ENCODE data around the gene ANGPTL1.

Gene ANGPTL1

DNA sequence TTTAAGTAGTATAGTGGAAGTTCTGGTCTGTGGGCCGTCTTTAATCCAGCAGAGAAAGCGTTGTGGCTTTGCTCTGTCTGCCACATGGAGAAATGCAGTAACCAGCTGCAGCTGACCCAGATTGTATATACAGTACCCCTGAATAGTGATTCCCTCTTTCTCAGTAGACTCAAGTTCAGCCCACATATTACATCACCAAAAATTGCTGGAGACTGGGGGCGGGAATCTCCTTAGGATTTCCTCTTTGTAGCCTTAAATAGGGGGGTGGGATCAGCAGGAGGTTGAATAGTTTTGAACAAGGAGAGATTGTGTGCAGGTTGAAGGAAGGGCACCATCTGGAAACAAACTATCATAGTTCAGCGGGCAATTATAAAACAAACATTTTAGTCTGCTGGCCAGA, at the start of gene ANGPTL1:
TSS of gene ANGPTL1 (minus strand) at position 134 of the 400 bp plus-strand sequence. CDS start 5,301 bp downstream, outside the sequence.
- DNase-seq, result no peak

DNA sequence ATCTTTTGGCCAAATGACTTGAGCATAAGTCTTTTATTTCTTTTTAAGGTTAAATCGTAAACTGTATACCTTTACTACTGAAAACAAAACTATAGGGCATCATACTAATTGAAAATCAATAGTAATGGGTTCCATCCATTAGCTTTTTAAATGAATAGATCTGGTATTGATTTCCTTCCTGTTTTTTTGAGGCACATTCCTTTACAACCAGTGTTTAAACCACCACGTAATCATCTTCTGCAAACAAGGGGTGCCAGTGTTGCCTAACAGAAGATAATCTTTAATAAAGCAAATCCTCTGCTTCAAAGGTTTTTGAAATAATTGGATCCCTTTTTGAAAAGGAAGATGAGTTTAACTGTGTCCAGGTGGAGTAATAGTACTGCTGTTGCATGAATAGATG, 48.7 kb upstream of the ANGPTL1 start:
- DNase-seq, result no peak

DNA sequence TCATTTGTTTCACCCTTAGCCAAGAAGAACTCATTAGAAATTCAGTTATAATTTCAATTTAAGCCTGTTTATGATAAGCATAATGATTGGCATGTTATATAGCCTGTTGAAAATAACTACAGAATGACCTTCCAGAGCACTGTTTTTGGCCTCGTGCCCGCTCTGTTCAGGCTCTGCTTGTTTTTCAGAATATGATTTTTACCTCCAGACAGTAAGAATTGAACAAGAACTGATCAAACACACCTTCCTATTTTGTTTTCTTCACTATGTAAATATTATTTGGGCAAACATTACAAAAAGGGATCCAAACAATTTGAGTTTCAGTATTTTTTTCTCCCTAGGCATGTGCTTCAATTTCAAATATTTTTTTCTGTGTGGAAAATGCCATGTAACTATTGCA, 48.1 kb upstream of the ANGPTL1 start:
- no peak for DNase-seq

DNA sequence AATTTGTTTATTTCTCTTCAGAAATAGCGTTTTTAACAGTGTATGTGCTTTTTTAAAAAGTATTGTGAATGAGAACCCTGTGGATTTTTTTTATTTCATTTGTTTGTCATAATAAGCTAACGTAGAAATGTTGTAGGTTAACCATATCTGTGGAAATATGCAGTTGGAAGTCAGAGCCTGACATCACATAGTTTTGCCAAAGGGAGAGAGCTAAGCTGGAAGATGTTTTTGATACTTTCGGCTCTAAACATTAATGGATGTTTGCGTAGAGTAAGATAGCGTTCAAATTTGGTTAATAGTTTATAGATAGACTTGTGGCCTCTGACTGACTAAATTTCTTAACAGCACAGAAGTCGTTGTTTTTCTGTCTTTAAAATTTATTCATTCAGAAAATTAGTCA, 47.4 kb upstream of the ANGPTL1 start:
- no peak for DNase-seq

DNA sequence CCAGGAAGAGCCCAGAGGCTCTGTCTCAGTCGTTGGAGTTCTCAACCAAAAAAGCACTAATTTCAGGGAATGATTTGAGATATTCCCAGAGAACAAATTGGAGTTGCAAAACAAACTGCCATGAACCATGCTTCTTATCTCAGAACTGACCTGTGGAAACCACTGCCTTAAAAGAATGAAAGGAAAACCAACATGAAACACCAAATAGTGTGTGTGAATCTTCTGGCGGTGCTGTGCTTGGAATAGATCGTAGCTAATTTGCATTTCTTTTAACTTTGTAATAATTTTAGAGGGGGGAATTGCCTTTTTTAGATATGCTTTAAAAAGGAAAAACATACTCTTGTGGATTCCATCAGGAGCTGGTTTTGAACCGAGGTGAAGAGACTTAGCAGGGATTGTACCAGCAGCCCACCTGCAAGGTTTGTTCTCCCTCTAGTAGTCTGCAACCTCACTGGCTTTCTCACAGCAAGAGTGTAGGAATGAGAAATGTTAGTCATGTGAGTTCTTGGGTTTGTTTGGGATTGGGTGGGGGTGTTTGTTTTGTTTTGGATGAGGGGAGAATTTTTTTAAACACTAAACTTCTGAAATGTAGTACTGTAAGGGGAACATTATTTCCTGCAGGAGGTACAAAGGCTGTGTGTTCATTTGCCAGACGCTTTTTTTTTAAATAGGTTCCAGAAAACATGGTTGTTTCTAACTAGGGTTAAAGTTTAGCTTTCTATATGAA, 45.7 kb upstream of the ANGPTL1 start:
- no peak for DNase-seq

DNA sequence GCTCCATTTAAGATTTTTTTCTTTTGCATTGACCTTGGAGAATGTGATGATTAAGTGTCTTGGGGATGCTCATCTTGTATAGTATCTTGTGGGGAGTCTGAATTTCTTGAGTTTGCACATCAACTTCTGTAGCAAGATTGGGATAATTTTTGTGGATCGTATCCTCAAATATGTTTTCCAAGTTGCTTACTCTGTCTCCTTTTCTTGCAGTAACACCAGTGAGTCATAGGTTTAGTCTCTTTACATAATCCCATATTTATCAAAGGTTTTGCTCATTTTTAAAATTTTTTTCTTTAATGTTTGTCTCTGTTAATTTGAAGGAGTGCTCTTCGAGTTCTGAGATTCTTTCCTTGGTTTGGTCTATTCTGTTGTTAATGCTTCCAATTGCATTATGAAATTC, 41.7 kb upstream of the ANGPTL1 start:
- DNase-seq, result no peak

DNA sequence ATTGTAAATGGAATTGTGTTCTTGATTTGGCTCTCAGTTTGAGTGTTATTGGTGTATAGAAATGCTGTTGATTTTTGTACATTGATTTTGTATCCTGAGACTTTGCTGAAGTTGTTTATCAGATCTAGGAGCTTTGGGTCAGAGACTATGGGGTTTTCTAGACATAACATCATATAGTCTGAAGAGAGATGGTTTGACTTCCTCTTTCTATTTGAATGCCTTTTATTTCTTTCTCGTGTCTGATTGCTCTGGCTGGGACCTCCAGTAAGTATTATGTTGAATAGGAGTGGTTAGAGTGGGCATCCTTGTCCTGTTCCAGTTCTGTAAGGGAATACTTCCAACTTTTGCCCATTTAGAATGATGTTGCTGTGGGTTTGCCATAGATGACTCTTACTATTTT, 39.1 kb upstream of the ANGPTL1 start:
- DNase-seq, result no peak

DNA sequence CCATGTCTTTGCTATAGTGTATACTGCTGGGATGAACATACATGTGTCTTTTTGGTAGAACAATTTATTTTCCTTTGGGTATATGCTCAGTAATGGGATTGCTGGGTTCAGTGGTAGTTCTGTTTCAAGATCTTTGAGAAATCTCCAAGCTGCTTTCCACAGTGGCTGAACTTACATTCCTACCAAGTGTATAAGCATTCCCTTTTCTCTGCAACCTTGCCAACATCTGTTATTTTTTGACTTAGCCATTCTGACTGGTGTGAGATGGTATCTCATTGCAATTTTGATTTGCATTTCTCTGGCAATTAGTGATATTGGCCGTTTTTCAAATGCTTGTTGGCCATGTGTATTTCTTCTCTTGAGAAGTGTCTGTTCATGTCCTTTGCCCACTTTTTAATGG, 37.5 kb upstream of the ANGPTL1 start:
- no peak for DNase-seq

GRCh38 chr1:178901482-178902125, 30.7 kb upstream of the ANGPTL1 start:
- DNase-seq, result no peak

GRCh38 chr1:178899402-178899801, 28.5 kb upstream of the ANGPTL1 start:
- DNase-seq, result no peak

- DNase-seq, result no peak
These were observed 27.5 kb upstream of the ANGPTL1 start for GRCh38 chr1:178898401-178898800.

DNA sequence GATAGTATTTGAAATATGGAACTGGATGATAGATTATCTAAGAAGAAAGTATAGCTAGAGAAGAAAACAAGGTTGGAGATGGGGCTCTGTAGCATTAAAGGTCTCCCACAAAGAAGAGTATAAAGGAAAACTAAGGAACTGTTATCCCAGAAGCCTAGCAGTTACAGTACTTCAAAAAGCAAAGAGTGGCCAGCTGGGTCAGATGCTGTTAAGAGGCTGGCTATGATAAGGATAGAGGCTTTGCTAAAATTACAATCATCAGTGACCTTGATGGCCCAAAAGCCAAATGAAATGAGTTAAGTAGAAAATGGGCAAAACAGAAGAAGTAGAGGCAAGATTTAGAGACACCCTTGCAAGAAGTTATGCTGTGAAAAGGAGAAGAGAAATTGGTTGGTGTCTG, 25.1 kb upstream of the ANGPTL1 start:
- no peak for DNase-seq

DNA sequence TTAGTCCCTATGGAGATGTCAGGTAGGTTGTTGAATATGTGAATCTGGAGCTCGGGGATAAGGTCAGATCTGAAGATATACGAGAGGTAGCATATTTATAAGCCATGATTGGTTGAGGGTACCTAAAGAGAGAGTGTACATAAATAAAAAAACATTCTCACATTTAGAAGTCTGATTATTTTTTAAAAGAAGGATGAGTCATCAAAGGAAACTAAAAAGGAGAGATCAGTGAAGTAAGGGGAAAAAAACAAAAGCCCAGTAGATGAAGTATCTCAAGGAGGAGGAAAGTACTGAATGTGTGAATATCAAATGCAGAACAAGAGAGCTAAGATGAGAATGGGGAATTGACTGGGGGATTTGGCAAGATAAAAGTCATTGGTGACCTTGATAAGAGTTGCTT, 15.7 kb upstream of the ANGPTL1 start:
- no peak for DNase-seq

DNA sequence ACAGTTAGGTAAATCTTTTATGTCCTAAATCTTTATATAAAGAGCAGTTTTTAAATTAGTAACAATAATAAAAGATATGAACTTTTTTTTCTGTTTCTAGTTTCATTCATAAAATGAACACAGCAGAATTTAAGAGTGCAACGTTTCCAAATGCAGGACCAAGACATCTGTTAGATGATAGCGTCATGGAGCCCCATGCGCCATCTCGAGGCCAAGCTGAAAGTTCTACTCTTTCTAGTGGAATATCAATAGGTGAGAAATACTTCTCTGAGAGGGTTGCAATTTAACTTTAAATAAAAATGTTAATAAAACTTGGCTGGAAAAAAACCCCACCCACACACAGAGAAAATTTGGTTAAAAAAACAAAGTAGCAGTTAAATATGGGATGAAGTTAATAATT, 15.0 kb upstream of the ANGPTL1 start:
- DNase-seq, result no peak

GRCh38 chr1:178881950-178882349, 11.1 kb upstream of the ANGPTL1 start:
- no peak for DNase-seq

DNA sequence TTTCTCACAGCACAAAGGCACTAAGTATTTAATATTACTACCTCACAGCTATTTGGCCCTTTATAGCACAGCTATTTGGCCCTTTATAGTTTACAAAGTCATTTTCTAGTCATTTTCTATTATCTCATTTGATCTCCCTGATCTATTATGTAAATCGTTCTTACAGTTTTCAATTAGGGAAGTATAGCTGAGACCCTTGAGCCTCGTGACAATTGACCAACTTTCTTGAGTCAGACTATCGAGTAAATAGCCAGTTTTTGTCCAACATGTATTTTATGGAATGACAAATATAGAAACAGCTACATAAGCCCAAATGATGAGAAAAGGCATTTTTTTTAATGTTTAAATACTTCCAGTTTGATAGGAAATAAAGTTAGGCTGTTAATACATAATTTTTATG, 7.0 kb upstream of the ANGPTL1 start:
- no peak for DNase-seq

DNA sequence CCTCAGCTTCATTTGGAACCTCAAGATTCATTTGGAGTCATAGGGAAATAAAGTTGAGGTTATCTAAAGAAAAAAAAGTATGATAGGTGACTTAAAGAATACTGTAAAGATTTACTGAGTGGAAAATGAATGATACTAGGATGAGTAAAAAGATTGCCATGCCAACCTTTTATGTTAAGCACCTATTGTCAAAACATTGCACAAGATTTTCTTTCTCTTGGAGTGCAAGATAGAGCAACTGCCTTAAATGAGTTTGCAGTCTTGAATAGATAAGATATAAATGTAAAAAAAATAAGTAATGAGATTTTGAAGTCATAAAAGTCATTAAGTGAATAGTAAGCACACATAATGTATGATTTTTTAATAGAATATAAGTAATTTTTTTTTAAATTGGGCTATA, 5.1 kb upstream of the ANGPTL1 start:
- no peak for DNase-seq

DNA sequence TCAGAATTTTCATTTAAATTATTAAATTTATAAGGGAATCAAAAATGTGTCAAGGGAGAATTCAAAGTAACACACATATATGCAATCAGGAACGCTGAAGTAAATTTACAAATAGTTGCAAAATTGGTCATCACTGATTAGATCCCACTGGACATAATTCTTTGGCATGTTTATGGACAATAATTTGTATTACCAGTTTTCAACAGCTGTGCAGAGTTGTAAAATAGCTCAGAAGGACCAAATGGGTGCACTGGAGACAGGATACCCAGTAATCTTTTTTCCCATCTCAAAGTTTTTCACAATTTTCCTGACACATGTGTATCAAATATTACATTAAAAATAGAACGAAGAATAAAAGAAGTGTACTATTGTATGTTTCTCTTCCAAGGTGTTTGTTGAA, 4.1 kb upstream of the ANGPTL1 start:
- DNase-seq, result no peak

GRCh38 chr1:178871551-178872320, 859 bp upstream of the ANGPTL1 start:
- DNase-seq, result no peak

DNA sequence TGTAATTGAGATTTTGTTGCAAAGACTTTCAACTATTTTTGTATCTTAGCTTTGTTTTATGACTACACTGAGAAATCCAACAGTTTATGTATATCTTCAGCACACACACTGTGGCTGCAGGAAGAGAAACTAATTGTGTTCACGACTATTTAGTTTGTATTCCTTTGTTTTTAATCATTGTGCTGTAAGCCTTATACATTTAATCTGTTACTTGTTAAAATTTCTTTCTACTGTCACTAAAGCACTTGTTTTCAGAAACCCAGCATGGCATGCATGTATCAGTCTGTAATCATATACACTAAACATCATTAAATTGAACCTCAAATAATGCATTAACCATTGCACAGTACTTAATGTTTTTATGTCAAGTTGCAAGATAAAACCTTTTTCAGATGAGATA, 656 bp downstream of the ANGPTL1 start:
- no peak for DNase-seq

GRCh38 chr1:178869119-178869697, 1.7 kb downstream of the ANGPTL1 start:
- DNase-seq, result no peak

- no peak for DNase-seq
These were observed 2.2 kb downstream of the ANGPTL1 start for GRCh38 chr1:178868706-178869105.

GRCh38 chr1:178867670-178868069, 3.2 kb downstream of the ANGPTL1 start:
- no peak for DNase-seq

DNA sequence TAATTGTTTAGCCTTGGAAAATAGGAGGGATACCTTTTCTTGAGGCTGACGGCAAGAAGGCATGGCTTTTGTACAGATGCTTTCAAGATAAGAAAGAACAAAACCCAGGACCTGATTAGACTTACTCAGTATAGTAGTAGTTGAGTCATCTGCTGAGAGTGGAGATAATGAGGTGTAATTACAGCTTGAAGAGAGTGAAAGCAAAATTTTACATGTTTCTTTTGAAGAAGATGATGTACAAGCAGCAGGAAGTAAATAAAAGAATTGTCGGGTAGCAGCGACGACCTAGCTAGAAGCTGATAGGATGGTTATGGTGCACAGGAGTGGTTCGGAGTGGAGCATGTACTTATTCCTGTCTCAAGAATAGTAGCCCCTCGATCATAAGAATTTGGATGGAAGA, 6.6 kb downstream of the ANGPTL1 start:
- DNase-seq, result no peak
